K562 (cell line): ENCODE measurements around the gene STK16. TPM values are rescaled to one million over a fixed set of nuclear protein-coding genes. Genes with fewer than 3 reads are reported as not detected.

Experiments used
- BRCA1 ChIP-seq, 2 experiments: fragments of 450-650 bp in 1 of 2; sonication (generic) in 1 of 2; formaldehyde crosslinking in 1 of 2; IDR thresholded peaks; 2 replicates each; pipeline versions ENCODE4 v1.5.0 to v1.6.1; 2017 to 2020; ENCODE audit warnings: mild to moderate bottlenecking in 1 of 2, missing genetic modification reagents in 1 of 2
- CSDE1 ChIP-seq, 2 experiments: fragments of 450-650 bp; IDR thresholded peaks; 2 replicates each; pipeline ENCODE4 v1.6.1; 2016; ENCODE audit warnings: mild to moderate bottlenecking in 1 of 2
- ETS1 ChIP-seq: conservative IDR thresholded peaks from 2 replicates; pipeline ENCODE4 v1.6.1; 2011; ENCODE audit warnings: low read depth, mild to moderate bottlenecking, low read length; ENCODE audit not compliant: control insufficient read depth
- EWSR1 ChIP-seq: fragments of 450-650 bp; IDR thresholded peaks from 2 replicates; pipeline ENCODE4 v1.6.1; 2018; ENCODE audit warnings: borderline replicate concordance, mild to moderate bottlenecking, low read depth, moderate library complexity; ENCODE audit not compliant: partially characterized antibody
- GTF2A2 ChIP-seq: IDR thresholded peaks from 2 replicates; pipeline ENCODE4 v1.6.1; 2016; ENCODE audit warnings: mild to moderate bottlenecking, missing genetic modification characterization, missing compliant biosample characterization
- KHSRP ChIP-seq: fragments of 450-650 bp; IDR thresholded peaks from 2 replicates; pipeline ENCODE4 v1.6.1; 2017
- MTA1 ChIP-seq: fragments of 450-650 bp; IDR thresholded peaks from 2 replicates; pipeline ENCODE4 v1.6.1; 2017; ENCODE audit warnings: borderline replicate concordance
- NR2C2 ChIP-seq, 2 experiments: fragments of 200-800 bp in 1 of 2; sonication (Bioruptor generic) in 1 of 2; sonication (generic) in 1 of 2; formaldehyde crosslinking in 1 of 2; IDR thresholded peaks; 2 replicates each; pipeline versions ENCODE4 v1.6.1 to v1.8.0; 2016 to 2022; ENCODE audit warnings: mild to moderate bottlenecking in 1 of 2, missing compliant biosample characterization in 1 of 2, missing genetic modification characterization in 1 of 2, missing genetic modification reagents in 1 of 2
- RNF219 ChIP-seq: fragments of 250-450 bp; sonication (Bioruptor Pico); IDR thresholded peaks from 2 replicates; pipeline ENCODE4 v1.5.0; 2022; ENCODE audit warnings: mild to moderate bottlenecking
- SMARCB1 ChIP-seq: IDR thresholded peaks from 2 replicates; pipeline ENCODE4 v1.6.1; 2011; ENCODE audit warnings: improper control_type of control experiment, low read depth; ENCODE audit not compliant: insufficient read length
- SREBF2 ChIP-seq: sonication (generic); formaldehyde crosslinking; IDR thresholded peaks from 2 replicates; pipeline ENCODE4 v1.4.0; 2020; ENCODE audit warnings: mild to moderate bottlenecking, missing genetic modification reagents
- USF1 ChIP-seq: sonication (generic); formaldehyde crosslinking; IDR thresholded peaks from 2 replicates; pipeline ENCODE4 v1.9.0; 2022; ENCODE audit warnings: mild to moderate bottlenecking, missing genetic modification reagents
- XRCC5 ChIP-seq: fragments of 200-400 bp; formaldehyde crosslinking; IDR thresholded peaks from 2 replicates; pipeline ENCODE4 v1.6.1; 2017; ENCODE audit warnings: low read depth, mild to moderate bottlenecking, low read length
- ZC3H4 ChIP-seq: sonication (generic); formaldehyde crosslinking; IDR thresholded peaks from 2 replicates; pipeline ENCODE4 v1.9.0; 2021; ENCODE audit warnings: missing genetic modification reagents, borderline replicate concordance
- ZC3H8 ChIP-seq: fragments of 450-650 bp; IDR thresholded peaks from 2 replicates; pipeline ENCODE4 v1.6.1; 2017
- ZNF165 ChIP-seq: fragments of 250-450 bp; sonication (Bioruptor Pico); IDR thresholded peaks from 2 replicates; pipeline ENCODE4 v1.4.0; 2020; ENCODE audit warnings: borderline replicate concordance
- ZNF174 ChIP-seq: fragments of 250-450 bp; sonication (Bioruptor Pico); IDR thresholded peaks from 2 replicates; pipeline ENCODE4 v1.4.0; 2020; ENCODE audit warnings: mild to moderate bottlenecking
- ZNF444 ChIP-seq: fragments of 250-450 bp; sonication (Bioruptor Pico); IDR thresholded peaks from 2 replicates; pipeline ENCODE4 v1.4.0; 2020; ENCODE audit warnings: mild to moderate bottlenecking, moderate library complexity
- polyA plus RNA-seq, 8 experiments: library from polyadenylated mRNA; depleted of rRNA in 4 of 8; stranded (reverse) in 5 of 8; unstranded in 3 of 8; fragments of >200 nt; fragmentation: Nextera tagmentation in 2 of 8; fragmentation: Illumina TruSeq in 1 of 8; extraction: Ambion mirVana in 2 of 8; extraction: Trizol in 1 of 8; gene quantifications; 2 replicates each; pipeline versions ENCODE4 v1.2.1 to v1.2.3, GENCODE V29; 2011 to 2014; ENCODE audit warnings: inconsistent platforms in 1 of 8, missing spikeins in 1 of 8
- total RNA-seq, 7 experiments: library from RNA; depleted of rRNA in 6 of 7; stranded (reverse); fragments of >200 nt in 6 of 7; fragmentation: Illumina TruSeq in 2 of 7; extraction: Trizol in 2 of 7; gene quantifications; 2 replicates each; pipeline versions ENCODE4 v1.2.1 to v1.2.3, GENCODE V29; 2011 to 2021; ENCODE audit warnings: low replicate concordance in 1 of 7
- TF ChIP-seq, protein P1 (sequence below): sonication (generic); formaldehyde crosslinking; IDR thresholded peaks from 2 replicates; pipeline ENCODE4 v1.8.0; 2022; ENCODE audit warnings: missing genetic modification reagents, mild to moderate bottlenecking, moderate library complexity, borderline replicate concordance

The STK16 gene
- total and polyA plus RNA-seq, 9 of the 15 experiments (the other 6 are each of a cell fraction or from before 2014, with no cell fraction given) = 5.4 to 36.2 (median 17.8) TPM

DNA sequence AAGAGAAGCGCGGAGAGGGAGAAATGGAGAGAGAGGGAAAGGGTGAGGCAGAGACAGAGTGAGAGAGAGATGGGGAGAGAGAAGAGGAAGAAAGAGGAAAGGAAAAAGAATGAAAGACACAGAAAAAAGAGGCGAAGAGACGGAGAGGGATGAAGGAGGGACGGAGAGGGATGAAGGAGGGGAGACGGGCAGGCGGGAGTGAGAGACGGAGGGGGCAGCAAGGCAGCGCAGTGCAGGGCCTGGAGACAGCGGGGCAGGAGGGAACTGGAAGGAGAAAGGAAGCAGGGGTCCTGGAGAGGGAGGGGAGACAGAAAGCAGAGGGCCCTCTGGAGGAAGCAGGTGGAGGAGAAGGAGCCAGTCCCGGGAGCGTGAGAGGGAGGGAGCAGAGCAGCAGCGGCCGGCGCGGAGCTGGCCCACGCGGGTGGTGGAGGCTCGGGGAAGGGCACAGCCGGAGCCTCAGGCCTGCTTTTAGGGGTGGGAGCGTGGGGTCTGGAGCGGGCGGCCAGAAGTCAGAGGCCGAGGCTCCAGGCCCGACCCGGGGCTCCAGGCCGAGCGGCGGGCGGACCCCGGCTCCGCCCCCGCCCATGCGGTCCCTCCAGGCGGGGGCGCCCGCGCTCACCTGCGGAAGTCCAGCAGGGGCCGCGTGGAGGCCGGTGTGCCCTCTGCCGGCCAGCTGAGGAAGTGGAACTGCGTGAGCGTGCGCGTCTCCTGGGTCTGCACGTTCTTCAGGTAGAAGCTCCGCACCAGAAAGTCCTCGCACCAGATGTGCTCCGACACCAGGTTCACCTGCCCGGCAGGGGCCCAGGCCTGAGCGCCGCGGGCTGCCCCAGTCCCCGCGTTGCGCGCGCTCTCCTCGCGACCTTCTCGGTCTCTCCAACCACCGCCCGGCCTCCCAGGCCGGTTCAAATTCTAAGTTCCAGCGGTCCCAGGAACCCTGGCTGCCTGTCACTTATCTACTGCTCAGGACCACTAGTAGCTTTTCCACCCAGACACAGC lies 49.4 kb downstream of the STK16 start (continued):
- no peak for TF ChIP-seq SREBF2 (CRISPR knock-in tag)
- TF ChIP-seq ZNF174 (CRISPR knock-in tag) = no peak
- TF ChIP-seq, protein P1, sequence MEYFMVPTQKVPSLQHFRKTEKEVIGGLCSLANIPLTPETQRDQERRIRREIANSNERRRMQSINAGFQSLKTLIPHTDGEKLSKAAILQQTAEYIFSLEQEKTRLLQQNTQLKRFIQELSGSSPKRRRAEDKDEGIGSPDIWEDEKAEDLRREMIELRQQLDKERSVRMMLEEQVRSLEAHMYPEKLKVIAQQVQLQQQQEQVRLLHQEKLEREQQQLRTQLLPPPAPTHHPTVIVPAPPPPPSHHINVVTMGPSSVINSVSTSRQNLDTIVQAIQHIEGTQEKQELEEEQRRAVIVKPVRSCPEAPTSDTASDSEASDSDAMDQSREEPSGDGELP = peak; percentile 82
- TF ChIP-seq USF1 (CRISPR knock-in tag) = no peak
- no peak for TF ChIP-seq ZNF165 (CRISPR knock-in tag)
- no peak for TF ChIP-seq NR2C2 (CRISPR knock-in tag; IDR thresholded peaks at IDR 0.05)
- TF ChIP-seq NR2C2 (tag; IDR thresholded peaks at IDR 0.05) = no peak
- no peak for TF ChIP-seq ETS1
- TF ChIP-seq GTF2A2 (tag) = no peak
- TF ChIP-seq ZC3H8 = no peak
- TF ChIP-seq XRCC5 = 0 out of 2 replicates have a peak, but pooled peaks have one; percentile 60
- no peak for TF ChIP-seq EWSR1
- no peak for TF ChIP-seq BRCA1 (IDR thresholded peaks at IDR 0.05)
- TF ChIP-seq BRCA1 (CRISPR knock-in tag; IDR thresholded peaks at IDR 0.05) = no peak
- TF ChIP-seq SMARCB1 = no peak
- no peak for TF ChIP-seq CSDE1 (IDR thresholded peaks at IDR 0.05)
- peak; percentile 46; the same call in 1 of the 2 replicates for TF ChIP-seq MTA1
- TF ChIP-seq ZC3H4 = no peak
- no peak for TF ChIP-seq KHSRP
- TF ChIP-seq RNF219 (CRISPR knock-in tag) = no peak
- no peak for TF ChIP-seq ZNF444 (CRISPR knock-in tag)
